A673 (cell line): Measurements from ENCODE around the gene ETV1. TPM values are rescaled to one million over a fixed set of nuclear protein-coding genes. Genes with fewer than 3 reads are reported as not detected.

Experiments
- BruUV-seq: library from RNA; stranded (reverse); fragments of 400-500 nt; replicated peaks from 2 replicates; lab custom pipeline; 2021; lab: Mats Ljungman, UMichigan
- CTCF ChIA-PET: fragments of 300-600 bp; sonication (Branson Sonifier 250); formaldehyde crosslinking; loops from one replicate; lab custom pipeline; 2022; ENCODE audit warnings: antibody characterized with exemption; lab: Charles Lee
- POLR2A ChIA-PET: fragments of 300-600 bp; sonication (Branson Sonifier 250); formaldehyde crosslinking; loops from one replicate; lab custom pipeline; 2022; ENCODE audit warnings: antibody characterized with exemption; ENCODE audit not compliant: low non-redundant PET; lab: Charles Lee
- DNase-seq: peaks from one replicate; pipeline ENCODE4 v3.0.0-alpha.2; 2015; ENCODE audit warnings: low spot score
- H3K27ac ChIP-seq: fragments of 200-600 bp; sonication (generic); 2 replicates; pipeline ENCODE4 v1.5.1; 2016; ENCODE audit warnings: mixed run types, low read depth, mild to moderate bottlenecking, mixed read lengths, antibody characterized with exemption, low read length; ENCODE audit not compliant: poor library complexity, severe bottlenecking
- H3K27me3 ChIP-seq: fragments of 200-600 bp; sonication (generic); replicated peaks from 2 replicates; pipeline ENCODE4 v1.6.1; 2017; ENCODE audit warnings: mixed run types, low read depth, mild to moderate bottlenecking, mixed read lengths, antibody characterized with exemption, low read length; ENCODE audit not compliant: insufficient read depth, poor library complexity
- H3K36me3 ChIP-seq: fragments of 200-600 bp; sonication (generic); 2 replicates; pipeline ENCODE4 v1.6.1; 2016; ENCODE audit warnings: mixed run types, mild to moderate bottlenecking, mixed read lengths, antibody characterized with exemption, low read length; ENCODE audit not compliant: insufficient read depth, poor library complexity, severe bottlenecking
- H3K4me1 ChIP-seq: fragments of 200-600 bp; sonication (generic); 2 replicates; pipeline ENCODE4 v1.6.1; 2017; ENCODE audit warnings: mixed run types, mild to moderate bottlenecking, mixed read lengths, antibody characterized with exemption, low read length; ENCODE audit not compliant: insufficient read depth, poor library complexity, severe bottlenecking
- H3K4me3 ChIP-seq: fragments of 200-600 bp; sonication (generic); 2 replicates; pipeline ENCODE4 v1.5.1; 2016; ENCODE audit warnings: low read depth, mixed run types, mild to moderate bottlenecking, mixed read lengths, low read length; ENCODE audit not compliant: poor library complexity, severe bottlenecking
- H3K9me3 ChIP-seq: fragments of 200-600 bp; sonication (generic); 2 replicates; pipeline ENCODE4 v1.6.1; 2016; ENCODE audit warnings: mixed run types, low read depth, mild to moderate bottlenecking, mixed read lengths, antibody characterized with exemption, low read length; ENCODE audit not compliant: poor library complexity, severe bottlenecking
- EZH2 ChIP-seq: fragments of 200-600 bp; sonication (generic); IDR thresholded peaks from 2 replicates; pipeline ENCODE4 v1.6.1; 2017; ENCODE audit warnings: borderline replicate concordance, low read depth, mild to moderate bottlenecking, mixed read lengths, antibody characterized with exemption, low read length; ENCODE audit not compliant: poor library complexity, severe bottlenecking
- intact Hi-C: fragments of 100-400 bp; cut with micrococcal nuclease; formaldehyde crosslinking; loops from one replicate; pipeline ENCODE4 v1.10.0; 2022; ENCODE audit not compliant: unreplicated experiment
- total RNA-seq: library from RNA; stranded (reverse); gene quantifications from 2 replicates; pipeline ENCODE4 v1.2.3, GENCODE V29; 2021
- TF ChIP-seq, protein P1 (sequence below): fragments of 300-800, 200-600 bp; sonication (generic); conservative IDR thresholded peaks from 2 replicates; pipeline ENCODE4 v1.5.1; 2017; ENCODE audit warnings: low read depth, mild to moderate bottlenecking, antibody characterized with exemption, low read length, moderate library complexity, mixed read lengths

ETV1 gene
- total RNA-seq, 1 experiment from 2014 or later: 84.1 TPM

DNA sequence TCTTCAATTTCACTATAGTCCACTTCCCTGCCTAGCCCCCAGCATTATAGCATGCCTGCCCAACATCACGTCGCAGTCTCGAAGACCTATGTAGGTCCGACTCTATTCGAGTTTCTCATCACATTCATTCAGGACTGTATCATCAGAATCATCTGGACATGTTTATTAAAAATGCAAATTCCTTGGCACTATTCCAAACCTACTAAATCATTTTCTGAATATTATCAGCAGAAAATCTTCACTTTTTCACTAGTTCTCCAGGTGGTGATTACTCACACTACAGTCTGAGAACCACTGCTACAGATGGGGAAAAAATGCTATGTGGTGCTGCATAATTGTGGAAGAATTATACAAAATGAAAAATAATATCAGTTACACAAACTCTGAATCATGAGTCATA, 29.3 kb upstream of the ETV1 start:
- no peak overlapping the region for H3K27ac ChIP-seq
- no TSS peak for BruUV-seq
- ChIA-PET CTCF (no interaction called here), POLR2A (no interaction called here)
- H3K4me1 ChIP-seq: no peaks in the 10 kb centered on the region
- H3K9me3 ChIP-seq: no peaks in the 10 kb centered on the region
- DNase-seq: no peak
- no peaks in the 10 kb centered on the region for H3K27me3 ChIP-seq
- intact Hi-C loops: no loop called here
- H3K4me3 ChIP-seq: no peak overlapping the region
- TF ChIP-seq, protein P1, sequence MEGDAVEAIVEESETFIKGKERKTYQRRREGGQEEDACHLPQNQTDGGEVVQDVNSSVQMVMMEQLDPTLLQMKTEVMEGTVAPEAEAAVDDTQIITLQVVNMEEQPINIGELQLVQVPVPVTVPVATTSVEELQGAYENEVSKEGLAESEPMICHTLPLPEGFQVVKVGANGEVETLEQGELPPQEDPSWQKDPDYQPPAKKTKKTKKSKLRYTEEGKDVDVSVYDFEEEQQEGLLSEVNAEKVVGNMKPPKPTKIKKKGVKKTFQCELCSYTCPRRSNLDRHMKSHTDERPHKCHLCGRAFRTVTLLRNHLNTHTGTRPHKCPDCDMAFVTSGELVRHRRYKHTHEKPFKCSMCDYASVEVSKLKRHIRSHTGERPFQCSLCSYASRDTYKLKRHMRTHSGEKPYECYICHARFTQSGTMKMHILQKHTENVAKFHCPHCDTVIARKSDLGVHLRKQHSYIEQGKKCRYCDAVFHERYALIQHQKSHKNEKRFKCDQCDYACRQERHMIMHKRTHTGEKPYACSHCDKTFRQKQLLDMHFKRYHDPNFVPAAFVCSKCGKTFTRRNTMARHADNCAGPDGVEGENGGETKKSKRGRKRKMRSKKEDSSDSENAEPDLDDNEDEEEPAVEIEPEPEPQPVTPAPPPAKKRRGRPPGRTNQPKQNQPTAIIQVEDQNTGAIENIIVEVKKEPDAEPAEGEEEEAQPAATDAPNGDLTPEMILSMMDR: no peak
- no peak for TF ChIP-seq EZH2
- H3K36me3 ChIP-seq: no peaks in the 10 kb centered on the region

DNA sequence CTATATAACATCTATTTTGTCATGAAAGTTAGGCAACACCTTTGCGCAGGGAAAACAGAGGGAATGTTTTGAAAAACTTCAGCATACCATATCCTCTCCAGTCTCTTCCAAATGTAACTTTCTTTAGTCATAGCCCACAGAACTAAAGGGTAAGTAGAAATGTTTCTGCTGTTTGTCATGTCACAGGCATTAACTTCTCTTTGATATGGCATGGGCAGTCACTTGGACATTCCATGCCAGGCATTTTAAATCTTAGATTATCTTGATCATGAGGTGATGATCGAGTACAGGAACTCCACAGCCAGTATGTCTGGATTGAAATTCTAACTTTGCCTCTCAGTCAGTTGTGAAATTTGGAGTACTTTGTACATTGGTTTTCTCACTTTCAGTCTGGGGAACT, 27.5 kb upstream of the ETV1 start:
- TF ChIP-seq, protein P1: no peak
- no peak for TF ChIP-seq EZH2
- DNase-seq: no peak
- no peak overlapping the region for H3K4me3 ChIP-seq
- no peaks in the 10 kb centered on the region for H3K27me3 ChIP-seq
- POLR2A ChIA-PET: no interaction called here
- H3K4me1 ChIP-seq: no peaks in the 10 kb centered on the region
- H3K9me3 ChIP-seq: no peaks in the 10 kb centered on the region
- H3K27ac ChIP-seq: no peak overlapping the region
- intact Hi-C loops: no loop called here
- CTCF ChIA-PET: no interaction called here
- BruUV-seq: no TSS peak
- H3K36me3 ChIP-seq: no peaks in the 10 kb centered on the region

DNA sequence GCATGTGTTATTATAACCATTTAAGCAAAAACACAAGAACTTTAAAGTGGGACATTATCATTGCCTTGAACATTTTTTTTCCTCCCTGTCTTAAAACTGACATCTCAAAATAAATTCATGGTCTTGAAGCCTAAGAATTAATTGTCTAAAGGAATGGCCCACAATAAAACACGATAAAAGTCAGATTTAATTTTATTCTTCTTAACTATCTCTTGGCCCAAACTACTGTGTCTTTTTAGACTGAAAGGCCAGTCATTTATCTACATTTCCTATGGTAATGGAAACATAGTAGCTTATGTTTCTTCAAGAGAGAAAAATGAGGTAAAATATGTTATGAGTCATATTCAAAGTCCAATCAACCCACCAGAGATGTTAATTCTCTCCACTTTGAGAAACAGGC, 24.4 kb upstream of the ETV1 start:
- no TSS peak for BruUV-seq
- Histone ChIP-seq H3K36me3 (no peaks in the 10 kb centered on the region), H3K4me1 (no peaks in the 10 kb centered on the region), H3K27me3 (no peaks in the 10 kb centered on the region), H3K4me3 (no peak overlapping the region), H3K9me3 (no peaks in the 10 kb centered on the region), H3K27ac (no peak overlapping the region)
- intact Hi-C loops: no loop called here
- DNase-seq: no peak
- POLR2A ChIA-PET: no interaction called here
- TF ChIP-seq, protein P1: no peak
- TF ChIP-seq EZH2: no peak
- CTCF ChIA-PET: no interaction called here
